K562 treated with DMSO at 1 percent for 4 hours (cell line): Measurements from ENCODE around the gene PIN1. TPM values are rescaled to one million over a fixed set of nuclear protein-coding genes. Genes with fewer than 3 reads are reported as not detected.

Experiments
- total RNA-seq: library from RNA; unstranded; fragments of 300-600 nt; gene quantifications from 2 replicates; pipeline ENCODE4 v1.2.3, GENCODE V29; 2022; ENCODE audit not compliant: insufficient read depth

The PIN1 gene
- total RNA-seq: 103 and 147 TPM in 2 replicates

DNA sequence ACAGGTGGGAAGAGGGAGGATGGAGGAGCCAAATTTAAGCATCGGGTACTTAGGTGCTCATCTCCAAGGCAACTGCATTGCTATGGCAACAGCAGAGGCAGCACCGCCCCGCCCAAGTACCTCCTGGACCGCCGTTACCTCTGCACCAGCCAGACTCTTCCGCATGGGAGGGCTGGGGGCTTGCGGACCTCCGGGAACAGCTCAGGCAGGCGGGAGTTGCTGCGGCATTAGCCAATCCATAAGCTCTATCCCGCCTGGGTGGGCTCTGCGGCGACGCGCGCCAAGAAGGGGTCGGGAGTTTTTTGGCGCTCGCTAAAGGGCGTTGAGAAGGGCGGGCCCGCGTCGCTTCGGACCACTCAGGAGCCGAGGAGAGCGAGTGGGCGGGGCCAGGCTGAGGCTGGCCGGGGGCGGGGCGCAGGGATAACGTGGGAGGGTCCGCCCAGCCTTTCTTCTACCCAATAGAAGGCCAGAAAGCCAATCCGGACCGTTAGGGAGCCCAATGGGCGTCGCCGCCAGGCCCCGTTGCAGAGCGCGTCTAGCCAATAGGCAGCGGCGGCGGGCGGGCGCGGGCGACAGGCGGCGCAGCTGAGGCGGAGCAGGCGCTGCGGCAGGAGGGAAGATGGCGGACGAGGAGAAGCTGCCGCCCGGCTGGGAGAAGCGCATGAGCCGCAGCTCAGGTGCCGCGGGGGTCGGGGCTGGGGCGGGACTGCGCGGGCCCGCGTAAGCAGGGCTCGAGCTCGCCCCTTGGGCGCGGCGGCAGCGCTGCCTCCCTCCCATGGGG is at the start of gene PIN1:
Gene PIN1 (plus strand): TSS at position 593 of the 781 bp plus-strand sequence. CDS start 27 bp downstream, at position 620.

GRCh38 chr19:9818734-9819595 is 16.2 kb upstream of the PIN1 start, which contains the start of gene FBXL12:
Gene FBXL12 (minus strand): TSS chr19:9819079. CDS start chr19:9818813, 266 bp downstream.

GRCh38 chr19:9827289-9828238 is 7.6 kb upstream of the PIN1 start, which contains the start of gene UBL5:
Gene UBL5 (plus strand): TSS chr19:9827918. CDS start chr19:9828338, 420 bp downstream.

Other genes with a start within 250 kb of the PIN1 start
- 12.5 and 46.2 TPM in 2 replicates for gene ZNF561, start 214.1 kb upstream of the PIN1 start, total RNA-seq
- 7.7 and 9.1 TPM in 2 replicates for gene ZNF562, start 160.2 kb upstream of the PIN1 start, total RNA-seq
- gene ZNF846, start 66.6 kb upstream of the PIN1 start, total RNA-seq: 6.6 and 11.1 TPM in 2 replicates
- gene FBXL12, start 16.2 kb upstream of the PIN1 start, total RNA-seq: 43.3 and 57.4 TPM in 2 replicates
- 503 and 550 TPM in 2 replicates for gene UBL5, start 7.4 kb upstream of the PIN1 start, total RNA-seq
- 1.1 TPM in 2 replicates for gene OLFM2, start 101.2 kb downstream of the PIN1 start, total RNA-seq
- not detected in 2 replicates for gene COL5A3, start 175.2 kb downstream of the PIN1 start, total RNA-seq
- not detected in 2 replicates for gene RDH8, start 178.2 kb downstream of the PIN1 start, total RNA-seq